MG63 (cell line): ENCODE data around the gene ZXDC. TPM values are rescaled to one million over a fixed set of nuclear protein-coding genes. Genes with fewer than 3 reads are reported as not detected.

Source experiments
- DNase-seq: peaks from one replicate; pipeline ENCODE4 v3.0.0-alpha.2; 2020
- H3K27me3 ChIP-seq: fragments of 250-450 bp; sonication (Bioruptor Pico); 2 replicates; pipeline ENCODE4 v1.5.1; 2020; ENCODE audit warnings: mild to moderate bottlenecking, moderate library complexity
- H3K36me3 ChIP-seq: fragments of 250-450 bp; sonication (Bioruptor Pico); 2 replicates; pipeline ENCODE4 v1.5.1; 2020; ENCODE audit warnings: mild to moderate bottlenecking, moderate library complexity
- H3K4me3 ChIP-seq: fragments of 250-450 bp; sonication (Bioruptor Pico); 2 replicates; pipeline ENCODE4 v1.5.1; 2020; ENCODE audit warnings: mild to moderate bottlenecking, moderate library complexity
- H3K9me3 ChIP-seq: fragments of 250-450 bp; sonication (Bioruptor Pico); 2 replicates; pipeline ENCODE4 v1.5.1; 2020; ENCODE audit warnings: mild to moderate bottlenecking, moderate library complexity
- total RNA-seq: library from RNA; depleted of rRNA; stranded (reverse); fragments of >200 nt; shearing (Covaris generic); gene quantifications from 2 replicates; pipeline ENCODE4 v1.2.3, GENCODE V29; 2014; ENCODE audit warnings: low replicate concordance

The ZXDC gene
- total RNA-seq, 1 experiment from 2014 or later, result 16.3 TPM

GRCh38 chr3:126407412-126408044, 68.2 kb downstream of the ZXDC start:
- peaks cover 8% of the 10 kb centered on the region for H3K27me3 ChIP-seq
- H3K4me3 ChIP-seq, result no peak overlapping the region
- no peaks in the 10 kb centered on the region for H3K9me3 ChIP-seq
- H3K36me3 ChIP-seq, result no peaks in the 10 kb centered on the region
- DNase-seq, result no peak

GRCh38 chr3:126406389-126407296, 69.0 kb downstream of the ZXDC start:
- no peak overlapping the region for H3K4me3 ChIP-seq
- H3K27me3 ChIP-seq, result peaks cover 6% of the 10 kb centered on the region
- no peaks in the 10 kb centered on the region for H3K9me3 ChIP-seq
- no peaks in the 10 kb centered on the region for H3K36me3 ChIP-seq
- DNase-seq, result no peak

DNA sequence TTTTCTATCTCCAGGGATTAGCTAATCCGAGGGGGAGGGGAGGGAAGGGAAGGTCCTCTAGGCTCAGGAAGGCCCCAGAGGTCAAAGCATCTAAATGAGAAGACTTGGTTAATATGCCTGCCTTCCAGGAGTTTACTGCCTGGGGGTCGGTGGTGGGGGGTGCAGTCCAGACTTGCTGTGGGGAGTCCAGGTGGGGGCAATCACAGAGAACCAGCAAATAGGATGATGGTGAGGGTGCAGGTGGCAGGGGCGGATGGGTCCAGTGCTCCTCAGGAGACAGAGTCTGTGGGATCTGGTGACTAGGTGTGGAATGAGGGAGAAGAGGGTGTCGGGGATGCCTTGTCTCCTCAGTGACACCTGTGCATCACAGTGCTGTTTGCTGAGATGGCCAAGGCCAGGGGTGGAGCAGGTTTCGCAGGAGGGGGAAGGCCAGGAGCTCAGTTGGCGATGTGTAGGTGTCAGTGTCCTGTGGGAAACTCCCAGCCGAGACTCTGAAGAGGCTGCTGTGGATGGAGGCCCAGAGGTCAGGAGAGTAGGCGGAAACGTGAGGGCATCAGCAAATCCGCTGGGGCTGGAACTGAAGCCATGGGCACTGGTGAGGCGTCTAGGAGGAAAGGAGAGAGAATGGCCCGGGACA, 72.9 kb downstream of the ZXDC start:
- DNase-seq, result no peak
- H3K9me3 ChIP-seq, result no peaks in the 10 kb centered on the region
- H3K27me3 ChIP-seq, result no peaks in the 10 kb centered on the region
- H3K4me3 ChIP-seq, result no peak overlapping the region
- H3K36me3 ChIP-seq, result no peaks in the 10 kb centered on the region

GRCh38 chr3:126402178-126402577, 73.5 kb downstream of the ZXDC start:
- no peaks in the 10 kb centered on the region for H3K27me3 ChIP-seq
- no peak for DNase-seq
- H3K4me3 ChIP-seq, result no peak overlapping the region
- H3K9me3 ChIP-seq, result no peaks in the 10 kb centered on the region
- no peaks in the 10 kb centered on the region for H3K36me3 ChIP-seq

DNA sequence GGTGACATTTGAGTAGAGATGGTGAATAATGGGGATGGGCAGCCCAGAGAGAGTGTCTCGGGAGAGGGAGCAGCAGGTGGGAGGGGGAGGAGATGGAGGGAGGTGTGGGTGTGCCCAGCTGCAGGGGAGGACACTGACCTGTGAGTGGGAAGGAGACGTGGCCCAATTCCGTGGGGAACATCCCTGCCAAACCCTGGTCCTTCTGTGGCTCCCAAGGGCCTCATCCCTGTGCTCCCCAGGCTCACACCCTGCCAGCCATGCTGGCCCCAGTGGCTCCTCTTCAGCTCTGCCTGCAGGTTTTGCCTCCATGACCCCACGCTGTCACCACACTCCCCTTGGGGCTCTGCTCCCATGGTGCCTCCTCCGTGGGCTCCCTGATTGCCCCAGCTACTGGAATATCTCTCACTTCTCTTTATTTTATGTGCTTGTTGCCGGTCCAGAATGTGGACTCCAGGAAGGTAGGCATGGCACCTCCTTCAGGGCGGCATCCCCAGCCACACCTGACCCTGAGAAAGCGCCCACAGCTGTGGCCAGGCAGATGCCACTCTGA, 74.0 kb downstream of the ZXDC start:
- no peaks in the 10 kb centered on the region for H3K9me3 ChIP-seq
- no peaks in the 10 kb centered on the region for H3K36me3 ChIP-seq
- H3K27me3 ChIP-seq, result no peaks in the 10 kb centered on the region
- no peak overlapping the region for H3K4me3 ChIP-seq
- no peak for DNase-seq

DNA sequence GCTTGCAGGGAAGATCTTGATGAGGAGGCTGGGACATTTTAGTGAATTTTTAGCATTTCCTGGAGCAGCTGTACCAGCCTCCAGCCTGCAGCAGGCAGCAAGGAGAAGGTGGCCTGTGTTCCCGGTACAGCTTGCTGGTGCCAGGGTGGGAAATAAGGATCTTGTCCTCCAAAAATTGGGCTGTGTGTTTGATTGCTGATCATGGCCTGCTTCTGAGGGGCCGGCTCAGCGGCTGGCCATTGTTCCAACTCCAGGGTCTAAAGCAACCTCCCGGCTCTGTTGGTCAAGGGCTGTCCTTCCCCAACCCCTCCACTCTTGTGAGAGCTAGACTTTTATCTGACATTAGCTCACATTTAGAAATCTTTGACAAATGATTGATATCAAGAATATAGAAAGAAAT, 75.9 kb downstream of the ZXDC start:
- Histone ChIP-seq H3K27me3 (no peaks in the 10 kb centered on the region), H3K4me3 (no peak overlapping the region), H3K9me3 (no peaks in the 10 kb centered on the region), H3K36me3 (no peaks in the 10 kb centered on the region)
- no peak for DNase-seq

GRCh38 chr3:126399351-126399735, 76.3 kb downstream of the ZXDC start:
- no peaks in the 10 kb centered on the region for H3K27me3 ChIP-seq
- no peak overlapping the region for H3K4me3 ChIP-seq
- H3K36me3 ChIP-seq, result no peaks in the 10 kb centered on the region
- DNase-seq, result no peak
- H3K9me3 ChIP-seq, result no peaks in the 10 kb centered on the region

- Histone ChIP-seq H3K36me3 (no peaks in the 10 kb centered on the region), H3K4me3 (no peak overlapping the region), H3K9me3 (no peaks in the 10 kb centered on the region), H3K27me3 (no peaks in the 10 kb centered on the region; the same call in 1 of the 2 replicates)
- no peak for DNase-seq
Observed at GRCh38 chr3:126398423-126399350, 77.0 kb downstream of the ZXDC start.

DNA sequence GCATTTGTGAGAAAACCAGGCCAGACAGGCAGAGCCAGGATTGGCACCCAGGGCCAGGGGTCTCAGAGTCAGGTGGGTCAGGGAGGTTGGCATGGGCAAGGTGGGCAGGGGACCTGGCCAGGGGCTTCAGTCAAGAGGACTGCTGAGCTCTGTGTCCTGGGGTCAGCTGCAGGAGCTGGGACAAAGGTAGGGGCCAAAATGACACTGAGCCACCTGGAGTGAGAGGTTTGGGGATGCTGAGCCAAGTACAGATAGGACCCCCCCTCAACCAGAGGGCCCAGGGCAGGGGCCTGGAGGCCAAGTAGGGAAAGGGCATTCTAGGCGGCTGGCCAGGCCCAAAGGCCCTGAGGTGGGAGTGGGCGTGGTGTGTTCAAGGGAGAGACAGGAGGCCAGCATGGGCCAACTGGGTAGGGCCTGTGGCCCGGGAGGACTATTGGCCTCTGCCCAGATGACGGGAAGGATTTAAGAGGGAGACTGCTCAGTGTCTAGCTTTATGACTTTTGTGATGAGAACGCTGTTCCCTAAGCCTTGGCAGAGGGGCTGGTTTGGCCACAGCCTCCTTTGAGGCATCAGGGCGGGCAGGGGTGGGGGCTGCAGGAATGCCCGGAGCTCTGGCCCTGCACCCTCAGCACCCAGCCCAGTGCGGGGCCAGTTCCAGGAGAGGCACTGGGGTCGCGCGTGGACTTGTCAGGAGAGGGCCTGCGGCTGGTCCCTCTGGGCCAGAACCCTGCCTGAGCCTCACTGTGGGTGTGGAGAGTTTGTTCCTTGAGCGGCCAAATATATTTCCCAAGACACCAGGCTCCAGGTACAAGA, 77.9 kb downstream of the ZXDC start:
- Histone ChIP-seq H3K4me3 (no peak overlapping the region), H3K27me3 (no peaks in the 10 kb centered on the region; the same call in 1 of the 2 replicates), H3K9me3 (no peaks in the 10 kb centered on the region), H3K36me3 (no peaks in the 10 kb centered on the region)
- DNase-seq, result no peak

GRCh38 chr3:126396536-126396935, 79.2 kb downstream of the ZXDC start:
- peaks cover 3% of the 10 kb centered on the region for H3K27me3 ChIP-seq
- H3K36me3 ChIP-seq, result no peaks in the 10 kb centered on the region
- no peak for DNase-seq
- no peak overlapping the region for H3K4me3 ChIP-seq
- no peaks in the 10 kb centered on the region for H3K9me3 ChIP-seq

DNA sequence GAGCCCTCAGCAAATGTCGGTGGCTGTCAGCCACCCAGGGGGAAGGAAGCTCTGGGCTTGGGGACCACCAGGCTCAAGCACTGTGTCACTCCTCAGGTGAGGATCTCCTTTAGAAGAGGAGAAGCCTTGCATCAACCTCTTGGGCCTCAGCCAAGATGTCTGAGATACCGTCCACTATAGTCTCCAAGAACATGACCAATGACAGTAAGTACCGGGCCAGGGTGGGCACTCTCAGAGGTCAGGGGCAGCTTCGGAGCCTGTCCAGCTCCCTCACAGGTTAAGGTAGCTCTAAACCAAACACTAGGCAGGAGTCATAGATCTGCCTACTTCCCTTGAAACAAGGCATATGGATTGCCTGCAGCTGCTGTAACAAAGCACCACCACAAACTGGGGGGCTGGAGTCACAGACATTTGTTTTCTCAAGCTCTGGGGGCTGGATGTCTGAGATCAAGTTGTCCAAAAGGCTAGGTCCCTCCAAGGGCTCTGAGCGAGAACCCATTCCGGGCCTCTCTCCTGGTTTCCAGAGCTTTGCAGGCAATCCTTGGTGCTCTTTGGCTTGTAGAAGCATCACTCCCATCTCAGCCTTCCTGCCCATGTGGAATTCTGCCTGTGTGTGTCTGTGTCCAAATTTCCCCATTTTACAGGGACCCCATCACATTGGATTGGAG, 79.7 kb downstream of the ZXDC start:
- DNase-seq, result no peak
- Histone ChIP-seq H3K4me3 (no peak overlapping the region), H3K9me3 (no peaks in the 10 kb centered on the region), H3K36me3 (no peaks in the 10 kb centered on the region), H3K27me3 (peaks cover 3% of the 10 kb centered on the region)

DNA sequence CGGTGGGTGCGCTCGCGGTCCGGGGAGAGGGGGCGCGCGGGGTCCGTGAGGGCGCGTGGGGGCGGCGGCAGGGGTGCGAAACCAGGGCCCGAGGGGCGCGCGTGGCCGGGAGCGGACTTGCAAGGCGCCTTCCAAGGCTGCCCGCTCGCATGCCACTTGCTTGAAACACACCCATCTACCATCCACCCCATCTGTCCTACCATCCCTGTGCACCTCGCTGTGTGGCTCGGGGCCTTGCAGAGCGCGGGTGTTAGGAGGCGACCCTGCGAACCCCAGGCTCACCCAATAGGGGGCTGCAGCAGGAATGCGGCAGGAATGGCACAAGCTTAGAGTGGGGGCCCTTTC, 80.7 kb downstream of the ZXDC start:
- H3K27me3 ChIP-seq, result peaks cover 3% of the 10 kb centered on the region
- no peak for DNase-seq
- H3K36me3 ChIP-seq, result no peaks in the 10 kb centered on the region
- H3K4me3 ChIP-seq, result no peak overlapping the region
- no peaks in the 10 kb centered on the region for H3K9me3 ChIP-seq

DNA sequence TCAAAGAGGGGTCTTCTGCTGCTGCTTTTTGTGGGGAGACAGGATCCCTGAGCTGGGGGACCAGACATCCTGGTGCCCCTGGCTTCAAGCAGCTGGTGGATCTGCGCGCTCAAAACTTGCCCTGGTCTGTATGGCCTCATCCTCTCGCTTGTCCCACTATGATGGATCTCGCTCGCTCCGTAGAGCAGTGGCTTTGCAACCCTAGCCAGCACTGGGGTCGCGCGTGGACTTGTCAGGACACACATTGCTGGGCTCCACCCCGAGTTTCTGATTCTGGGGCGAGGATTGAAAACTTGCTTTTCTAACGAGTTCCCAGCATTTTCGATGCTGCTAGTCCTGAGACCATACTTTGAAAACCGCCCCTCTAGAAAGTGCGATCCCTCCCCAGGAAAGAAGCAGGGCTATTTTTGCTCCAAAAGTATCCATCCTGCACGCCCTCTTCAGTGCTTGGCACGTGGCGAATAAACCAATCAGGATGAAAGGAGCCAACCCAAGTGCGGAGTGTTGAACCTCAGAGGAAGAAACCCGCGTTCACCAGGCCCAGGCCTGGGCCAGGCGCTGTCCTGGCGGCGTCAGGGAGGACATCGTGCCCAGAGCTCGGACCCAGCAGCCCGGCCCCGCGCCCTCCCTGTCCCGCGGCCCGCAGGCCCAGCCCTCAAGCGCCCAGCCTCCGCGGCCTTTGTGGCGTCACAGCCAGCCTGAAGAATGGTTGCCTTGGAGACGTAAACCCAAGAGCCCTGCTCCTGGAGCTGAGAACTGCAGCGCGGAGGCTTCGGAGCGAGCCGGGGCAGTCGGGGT, 81.3 kb downstream of the ZXDC start, which contains the start of gene CFAP100:
TSS of gene CFAP100 (plus strand) at position 731 of the 798 bp plus-strand sequence. CDS start 1,092 bp downstream, outside the sequence.
- H3K9me3 ChIP-seq, result no peaks in the 10 kb centered on the region
- H3K4me3 ChIP-seq, result no peak within 1 kb of the TSS
- peaks cover 3% of the 10 kb centered on the region for H3K27me3 ChIP-seq
- H3K36me3 ChIP-seq, result no peaks in the 10 kb centered on the region
- no peak for DNase-seq

- peaks cover 3% of the 10 kb centered on the region for H3K27me3 ChIP-seq
- H3K9me3 ChIP-seq, result no peaks in the 10 kb centered on the region
- no peak for DNase-seq
- H3K4me3 ChIP-seq, result no peak overlapping the region
- H3K36me3 ChIP-seq, result no peaks in the 10 kb centered on the region
Observed at GRCh38 chr3:126393563-126393962, 82.1 kb downstream of the ZXDC start.
